Karpas-422 (cell line): Measurements from ENCODE around the gene ELF2. TPM values are rescaled to one million over a fixed set of nuclear protein-coding genes. Genes with fewer than 3 reads are reported as not detected.
"Not testable (repeated sequence)": the region's sequence is repeated elsewhere in the genome, so short reads cannot be mapped to it uniquely, and the experiment has no call there.

ENCODE experiments used
- DNase-seq: peaks from one replicate; pipeline ENCODE4 v3.0.0-alpha.2; 2015
- H2AFZ ChIP-seq: fragments of 200-600 bp; sonication (generic); 2 replicates; pipeline ENCODE4 v1.6.1; 2014; ENCODE audit warnings: antibody characterized with exemption, low read length, mixed read lengths
- H3K27ac ChIP-seq: fragments of 200-600 bp; sonication (generic); 2 replicates; pipeline ENCODE4 v1.5.1; 2014; ENCODE audit warnings: mild to moderate bottlenecking, low read length, moderate library complexity
- H3K27me3 ChIP-seq: fragments of 200-600 bp; sonication (generic); 2 replicates; pipeline ENCODE4 v1.6.1; 2014; ENCODE audit warnings: low read length, mixed read lengths
- H3K36me3 ChIP-seq: fragments of 200-600 bp; sonication (generic); 2 replicates; pipeline ENCODE4 v1.6.1; 2014; ENCODE audit warnings: low read length, mixed read lengths; ENCODE audit not compliant: insufficient read depth
- H3K4me1 ChIP-seq: fragments of 200-600 bp; sonication (generic); 2 replicates; pipeline ENCODE4 v1.6.1; 2014; ENCODE audit warnings: mild to moderate bottlenecking, low read length, mixed read lengths
- H3K4me2 ChIP-seq: fragments of 200-600 bp; sonication (generic); 2 replicates; pipeline ENCODE4 v1.6.1; 2014; ENCODE audit warnings: low read length, low read depth, mild to moderate bottlenecking; ENCODE audit not compliant: poor library complexity, severe bottlenecking
- H3K4me3 ChIP-seq: fragments of 200-600 bp; sonication (generic); 2 replicates; pipeline ENCODE4 v1.5.1; 2014; ENCODE audit warnings: mild to moderate bottlenecking, antibody characterized with exemption, low read length, mixed read lengths
- H3K79me2 ChIP-seq: fragments of 200-600 bp; sonication (generic); 2 replicates; pipeline ENCODE4 v1.6.1; 2014; ENCODE audit warnings: mild to moderate bottlenecking, low read length, mixed read lengths
- H3K9ac ChIP-seq: fragments of 200-600 bp; sonication (generic); 2 replicates; pipeline ENCODE4 v1.6.0; 2014; ENCODE audit warnings: low read length
- H3K9me2 ChIP-seq: fragments of 200-600 bp; sonication (generic), shearing (Covaris generic); replicated peaks from 2 replicates; pipeline ENCODE4 v1.6.0; 2014; ENCODE audit warnings: mild to moderate bottlenecking, low read length, moderate library complexity; ENCODE audit not compliant: insufficient read depth
- H3K9me3 ChIP-seq: fragments of 300-700, 200-600 bp; sonication (generic); 2 replicates; pipeline ENCODE4 v1.6.1; 2014; ENCODE audit warnings: low read length, mixed read lengths
- H4K20me1 ChIP-seq: fragments of 200-600 bp; sonication (generic); 2 replicates; pipeline ENCODE4 v1.6.1; 2014; ENCODE audit warnings: mild to moderate bottlenecking, antibody characterized with exemption, low read length, low read depth; ENCODE audit not compliant: insufficient read depth
- total RNA-seq: library from RNA; depleted of rRNA; stranded (reverse); fragments of >200 nt; shearing (Covaris generic); gene quantifications from 2 replicates; pipeline ENCODE4 v1.2.3, GENCODE V29; 2014; ENCODE audit warnings: low replicate concordance

The ELF2 gene
- total RNA-seq, 1 experiment from 2014 or later: 33.1 TPM

DNA sequence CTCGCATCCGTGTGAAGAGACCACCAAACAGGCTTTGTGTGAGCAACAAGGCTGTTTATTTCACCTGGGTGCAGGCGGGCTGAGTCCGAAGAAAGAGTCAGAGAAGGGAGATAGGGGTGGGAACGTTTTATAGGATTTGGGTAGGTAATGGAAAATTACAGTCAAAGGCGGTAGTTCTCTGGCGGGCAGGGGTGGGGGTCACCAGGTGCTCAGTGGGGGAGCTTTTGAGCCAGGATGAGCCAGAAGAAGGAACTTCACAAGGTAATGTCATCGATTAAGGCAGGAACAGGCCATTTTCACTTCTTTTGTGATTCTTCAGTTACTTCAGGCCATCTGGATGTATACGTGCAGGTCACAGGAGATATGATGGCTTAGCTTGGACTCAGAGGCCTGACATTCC is 19.0 kb downstream of the ELF2 start:
- H3K9ac ChIP-seq, H3K79me2 ChIP-seq, H3K36me3 ChIP-seq, H3K27me3 ChIP-seq, H3K4me3 ChIP-seq, H3K4me1 ChIP-seq, H3K9me3 ChIP-seq, H4K20me1 ChIP-seq, H3K9me2 ChIP-seq, H2AFZ ChIP-seq, H3K27ac ChIP-seq, H3K4me2 ChIP-seq, DNase-seq: not testable (repeated sequence)

- Histone ChIP-seq H4K20me1 (no peaks in the 10 kb centered on the region), H3K4me1 (no peaks in the 10 kb centered on the region), H3K4me3 (no peak overlapping the region), H2AFZ (no peak overlapping the region), H3K27me3 (no peaks in the 10 kb centered on the region), H3K79me2 (no peaks in the 10 kb centered on the region), H3K36me3 (no peaks in the 10 kb centered on the region), H3K4me2 (no peak overlapping the region), H3K9me3 (no peaks in the 10 kb centered on the region), H3K9ac (no peak overlapping the region), H3K9me2 (no peaks in the 10 kb centered on the region), H3K27ac (no peak overlapping the region)
- DNase-seq: no peak
Measured at GRCh38 chr4:139154952-139155557, 22.0 kb downstream of the ELF2 start.

- Histone ChIP-seq H3K79me2 (no peaks in the 10 kb centered on the region), H3K9me3 (no peaks in the 10 kb centered on the region), H3K9me2 (no peaks in the 10 kb centered on the region), H4K20me1 (no peaks in the 10 kb centered on the region), H3K36me3 (no peaks in the 10 kb centered on the region), H3K9ac (no peak overlapping the region), H3K4me3 (no peak overlapping the region), H3K4me2 (no peak overlapping the region), H3K27me3 (no peaks in the 10 kb centered on the region), H2AFZ (no peak overlapping the region), H3K27ac (no peak overlapping the region), H3K4me1 (no peaks in the 10 kb centered on the region)
- DNase-seq: no peak
Measured at GRCh38 chr4:139154538-139154937, 22.5 kb downstream of the ELF2 start.

DNA sequence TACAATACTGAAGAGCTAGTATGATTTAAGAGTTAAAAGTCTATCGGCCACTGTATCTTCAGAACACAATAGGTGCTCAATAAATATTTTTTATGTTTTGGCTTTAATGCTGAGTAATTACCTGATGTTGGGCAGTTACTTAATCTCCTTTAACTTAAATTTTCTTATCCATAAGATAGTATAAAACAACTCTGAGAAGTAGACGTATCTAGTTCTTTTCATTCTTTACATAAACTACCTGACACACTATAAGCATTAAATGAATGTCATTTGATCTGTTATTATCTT is 22.9 kb downstream of the ELF2 start:
- Histone ChIP-seq H3K9me2 (no peaks in the 10 kb centered on the region), H3K27me3 (no peaks in the 10 kb centered on the region), H3K9ac (no peak overlapping the region), H4K20me1 (no peaks in the 10 kb centered on the region), H3K9me3 (no peaks in the 10 kb centered on the region), H3K4me3 (no peak overlapping the region), H3K79me2 (no peaks in the 10 kb centered on the region), H3K4me2 (no peak overlapping the region), H3K36me3 (no peaks in the 10 kb centered on the region), H3K4me1 (no peaks in the 10 kb centered on the region), H3K27ac (no peak overlapping the region), H2AFZ (no peak overlapping the region)
- DNase-seq: no peak

DNA sequence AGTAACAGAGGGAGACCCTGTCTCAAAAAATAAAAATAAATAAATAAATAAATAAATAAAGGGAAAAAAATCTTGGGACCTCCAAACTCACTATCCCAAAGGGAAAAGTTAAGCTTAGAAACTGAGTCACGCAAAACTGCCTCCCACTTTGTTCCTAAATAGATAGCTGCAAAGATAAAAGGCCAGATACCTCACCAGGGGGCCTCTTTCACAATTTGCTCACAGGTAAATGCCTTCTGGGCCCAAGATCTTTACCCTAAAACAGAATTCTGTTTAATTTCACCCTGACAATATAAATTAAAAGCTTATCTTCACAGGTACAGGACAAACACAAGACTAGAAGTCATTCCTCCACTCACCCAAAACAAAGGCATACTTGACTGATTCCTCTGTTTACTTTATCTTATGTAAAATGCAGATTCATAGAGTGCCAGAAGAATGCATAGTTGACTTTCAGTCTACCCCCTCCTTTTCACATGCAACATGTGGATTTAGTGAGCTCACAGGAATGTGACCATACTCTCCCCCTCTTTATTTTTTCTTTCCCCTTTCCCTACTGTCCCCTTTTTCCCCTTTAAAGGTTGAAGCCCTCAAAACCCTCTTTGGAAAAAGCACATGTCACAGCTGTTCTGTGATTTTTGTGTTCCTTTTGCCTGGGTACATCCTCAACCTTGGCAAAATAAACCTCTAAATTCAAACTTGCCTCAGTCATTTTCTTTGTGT is 23.4 kb downstream of the ELF2 start:
- H3K9me3 ChIP-seq: no peaks in the 10 kb centered on the region
- H3K27ac ChIP-seq: no peak overlapping the region
- no peaks in the 10 kb centered on the region for H3K4me1 ChIP-seq
- H3K9ac ChIP-seq: no peak overlapping the region
- H2AFZ ChIP-seq: no peak overlapping the region
- H3K27me3 ChIP-seq: no peaks in the 10 kb centered on the region
- no peaks in the 10 kb centered on the region for H3K9me2 ChIP-seq
- H3K4me3 ChIP-seq: no peak overlapping the region
- no peak for DNase-seq
- H4K20me1 ChIP-seq: no peaks in the 10 kb centered on the region
- no peaks in the 10 kb centered on the region for H3K79me2 ChIP-seq
- no peak overlapping the region for H3K4me2 ChIP-seq
- H3K36me3 ChIP-seq: no peaks in the 10 kb centered on the region

DNA sequence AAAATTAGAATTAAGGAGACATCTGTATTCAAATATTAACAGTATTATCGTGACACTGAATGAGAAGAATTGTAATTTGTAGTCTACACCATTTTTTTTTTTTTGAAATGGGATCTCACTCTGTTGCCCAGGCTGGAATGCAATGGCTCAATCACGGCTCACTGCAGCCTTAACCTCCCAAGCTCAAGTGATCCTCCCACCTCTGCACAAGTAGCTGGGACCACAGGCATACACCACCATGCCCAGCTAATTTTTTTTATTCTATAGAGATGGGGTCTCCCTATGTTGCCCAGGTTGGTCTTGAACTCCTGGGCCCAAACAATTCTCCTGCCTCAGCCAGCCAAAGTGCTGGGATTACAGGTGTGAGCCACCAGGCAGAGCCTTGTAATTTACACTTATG is 24.8 kb downstream of the ELF2 start:
- Histone ChIP-seq H2AFZ (no peak overlapping the region), H3K4me3 (no peak overlapping the region), H3K9me3 (no peaks in the 10 kb centered on the region), H3K27me3 (no peaks in the 10 kb centered on the region), H3K27ac (no peak overlapping the region), H3K9me2 (no peaks in the 10 kb centered on the region), H3K4me2 (no peak overlapping the region), H4K20me1 (no peaks in the 10 kb centered on the region), H3K9ac (no peak overlapping the region), H3K79me2 (no peaks in the 10 kb centered on the region), H3K4me1 (no peaks in the 10 kb centered on the region), H3K36me3 (no peaks in the 10 kb centered on the region)
- DNase-seq: no peak

GRCh38 chr4:139146926-139147629 is 29.9 kb downstream of the ELF2 start:
- H3K9ac ChIP-seq: no peak overlapping the region
- H3K9me3 ChIP-seq: no peaks in the 10 kb centered on the region
- peaks cover 10% of the 10 kb centered on the region for H3K4me1 ChIP-seq
- no peak overlapping the region for H2AFZ ChIP-seq
- H3K27me3 ChIP-seq: no peaks in the 10 kb centered on the region
- H3K27ac ChIP-seq: no peak overlapping the region
- H3K9me2 ChIP-seq: no peaks in the 10 kb centered on the region
- H3K36me3 ChIP-seq: no peaks in the 10 kb centered on the region
- no peak for DNase-seq
- H4K20me1 ChIP-seq: no peaks in the 10 kb centered on the region
- H3K4me3 ChIP-seq: no peak overlapping the region
- no peaks in the 10 kb centered on the region for H3K79me2 ChIP-seq
- H3K4me2 ChIP-seq: no peak overlapping the region

DNA sequence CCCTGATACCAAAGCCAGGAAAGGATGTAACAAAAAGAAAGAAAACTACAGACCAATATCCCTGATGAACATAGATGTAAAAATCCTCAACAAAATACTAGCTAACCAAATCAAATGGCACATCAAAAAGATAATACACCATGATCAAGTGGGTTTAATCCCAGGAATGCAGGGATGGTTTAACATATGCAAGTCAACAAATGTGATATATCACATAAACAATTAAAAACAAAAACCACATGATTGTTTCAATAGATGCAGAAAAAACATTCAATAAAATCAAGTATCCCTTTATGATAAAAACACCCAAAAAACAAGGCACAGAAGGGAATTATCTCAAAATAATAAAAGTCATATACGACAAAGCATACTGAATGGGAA is 31.5 kb downstream of the ELF2 start:
- Histone ChIP-seq H3K4me2 (no peak overlapping the region), H3K9me2 (no peaks in the 10 kb centered on the region), H3K36me3 (no peaks in the 10 kb centered on the region), H3K4me3 (no peak overlapping the region), H3K27ac (no peak overlapping the region), H3K9me3 (no peaks in the 10 kb centered on the region), H3K27me3 (no peaks in the 10 kb centered on the region), H2AFZ (no peak overlapping the region), H3K9ac (no peak overlapping the region), H3K4me1 (peaks cover 16% of the 10 kb centered on the region), H4K20me1 (no peaks in the 10 kb centered on the region), H3K79me2 (no peaks in the 10 kb centered on the region)
- no peak for DNase-seq
